GM12873 (cell line): ENCODE results near the gene LRCH1.

Experiments used
- TF ChIP-seq, protein P1 (sequence below): IDR thresholded peaks from 2 replicates; pipeline ENCODE4 v1.5.1; 2012; ENCODE audit warnings: low read depth, mild to moderate bottlenecking, moderate library complexity, low read length, control low read depth; ENCODE audit not compliant: insufficient read depth; ENCODE audit errors: missing control alignments

The LRCH1 gene

GRCh38 chr13:46643165-46643777, 90.3 kb downstream of the LRCH1 start:
- TF ChIP-seq, protein P1, sequence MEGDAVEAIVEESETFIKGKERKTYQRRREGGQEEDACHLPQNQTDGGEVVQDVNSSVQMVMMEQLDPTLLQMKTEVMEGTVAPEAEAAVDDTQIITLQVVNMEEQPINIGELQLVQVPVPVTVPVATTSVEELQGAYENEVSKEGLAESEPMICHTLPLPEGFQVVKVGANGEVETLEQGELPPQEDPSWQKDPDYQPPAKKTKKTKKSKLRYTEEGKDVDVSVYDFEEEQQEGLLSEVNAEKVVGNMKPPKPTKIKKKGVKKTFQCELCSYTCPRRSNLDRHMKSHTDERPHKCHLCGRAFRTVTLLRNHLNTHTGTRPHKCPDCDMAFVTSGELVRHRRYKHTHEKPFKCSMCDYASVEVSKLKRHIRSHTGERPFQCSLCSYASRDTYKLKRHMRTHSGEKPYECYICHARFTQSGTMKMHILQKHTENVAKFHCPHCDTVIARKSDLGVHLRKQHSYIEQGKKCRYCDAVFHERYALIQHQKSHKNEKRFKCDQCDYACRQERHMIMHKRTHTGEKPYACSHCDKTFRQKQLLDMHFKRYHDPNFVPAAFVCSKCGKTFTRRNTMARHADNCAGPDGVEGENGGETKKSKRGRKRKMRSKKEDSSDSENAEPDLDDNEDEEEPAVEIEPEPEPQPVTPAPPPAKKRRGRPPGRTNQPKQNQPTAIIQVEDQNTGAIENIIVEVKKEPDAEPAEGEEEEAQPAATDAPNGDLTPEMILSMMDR: no peak

DNA sequence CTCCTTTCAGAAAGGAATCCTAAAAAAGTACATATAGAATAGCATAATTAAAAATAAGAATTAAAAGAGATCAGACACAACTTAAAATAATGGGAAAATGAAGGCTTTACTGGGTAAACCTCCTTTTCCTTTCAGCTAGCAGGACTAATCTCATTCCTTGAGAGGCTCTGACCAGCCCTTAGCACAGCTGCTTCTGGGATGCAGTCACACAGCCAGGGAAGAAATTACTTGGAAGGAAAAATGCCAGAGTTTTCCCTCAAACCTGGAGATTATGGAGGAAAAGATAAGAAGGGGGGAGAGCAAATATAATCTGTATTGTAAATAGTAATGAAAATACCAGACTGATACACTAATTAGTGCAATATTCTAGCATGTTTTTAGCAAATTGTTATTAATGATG, 91.8 kb downstream of the LRCH1 start:
- TF ChIP-seq, protein P1: no peak

DNA sequence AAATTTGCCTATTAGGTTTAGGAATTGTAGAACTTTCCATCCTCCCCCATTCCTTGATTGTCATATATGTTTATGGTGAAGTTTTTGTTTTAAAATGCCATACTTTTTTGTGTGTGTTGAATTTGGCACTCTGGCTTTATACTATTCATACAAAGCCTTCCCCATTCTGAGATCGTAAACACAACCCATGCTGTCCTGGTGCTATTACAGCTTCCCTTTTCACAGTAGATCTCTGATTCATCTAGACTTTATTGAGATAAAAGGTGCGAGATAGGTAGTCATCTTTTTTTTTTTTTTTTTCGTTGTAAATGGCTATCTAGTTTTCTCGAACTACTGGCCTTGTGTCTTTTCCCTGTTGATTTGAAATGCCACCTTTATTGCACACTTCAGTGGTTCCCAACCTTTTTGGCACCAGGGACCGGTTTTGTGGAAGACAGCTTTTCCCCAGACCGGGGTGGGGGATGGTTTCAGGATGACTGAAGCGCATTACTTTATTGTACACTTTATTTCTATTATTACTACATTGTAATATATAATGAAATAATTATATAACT, 94.6 kb downstream of the LRCH1 start:
- TF ChIP-seq, protein P1: no peak

GRCh38 chr13:46648166-46648607, 95.2 kb downstream of the LRCH1 start:
- TF ChIP-seq, protein P1: no peak

GRCh38 chr13:46649816-46650215, 96.8 kb downstream of the LRCH1 start:
- TF ChIP-seq, protein P1: no peak

DNA sequence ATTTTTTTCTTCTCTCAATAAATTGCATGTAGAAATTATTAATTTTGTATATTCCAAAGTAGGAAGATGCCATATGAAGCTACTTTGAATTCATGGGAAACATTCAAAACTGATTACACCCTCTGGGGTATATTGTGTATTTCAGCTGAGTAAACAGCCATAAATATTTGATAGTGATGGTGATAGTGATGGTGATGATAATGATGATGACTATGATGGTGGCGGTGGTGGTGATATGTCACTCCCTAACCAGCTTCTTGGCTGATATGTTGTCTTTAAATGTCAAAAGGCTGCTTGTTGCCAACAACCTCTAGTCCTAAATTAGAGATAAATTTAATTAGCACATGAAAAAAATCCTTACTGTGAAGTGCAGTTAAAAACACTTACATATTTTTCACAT, 102.0 kb downstream of the LRCH1 start:
- TF ChIP-seq, protein P1: no peak

GRCh38 chr13:46655377-46656180, 102.6 kb downstream of the LRCH1 start:
- TF ChIP-seq, protein P1: no peak
